RWPE2 (cell line): ENCODE results near the gene YARS2.

Experiments used
- ATAC-seq: fragments of 200-7000 bp; cut with Tn5 transposase; 3 replicates; pipeline ENCODE4 v1.9.1; 2021; ENCODE audit warnings: low read depth
- DNase-seq: peaks from one replicate; pipeline ENCODE4 v3.0.0-alpha.2; 2020; ENCODE audit warnings: low spot score
- H3K27ac ChIP-seq: fragments of 450-650 bp; 2 replicates; pipeline ENCODE4 v1.5.1; 2017; ENCODE audit warnings: mild to moderate bottlenecking; ENCODE audit not compliant: poor library complexity, severe bottlenecking
- H3K27me3 ChIP-seq: fragments of 250-450 bp; sonication (Bioruptor Pico); 2 replicates; pipeline ENCODE4 v1.5.1; 2021; ENCODE audit warnings: mild to moderate bottlenecking, moderate library complexity; ENCODE audit not compliant: insufficient read depth, poor library complexity, severe bottlenecking
- H3K36me3 ChIP-seq: fragments of 250-450 bp; sonication (Bioruptor Pico); 2 replicates; pipeline ENCODE4 v1.5.1; 2020; ENCODE audit warnings: low read depth, mild to moderate bottlenecking, moderate library complexity
- H3K4me1 ChIP-seq: fragments of 250-450 bp; sonication (Bioruptor Pico); 2 replicates; pipeline ENCODE4 v1.5.1; 2021; ENCODE audit warnings: mild to moderate bottlenecking, moderate library complexity; ENCODE audit not compliant: insufficient read depth, poor library complexity, severe bottlenecking
- H3K4me3 ChIP-seq: fragments of 250-450 bp; sonication (Bioruptor Pico); 2 replicates; pipeline ENCODE4 v1.5.1; 2021; ENCODE audit warnings: mild to moderate bottlenecking, moderate library complexity; ENCODE audit not compliant: severe bottlenecking
- H3K9me3 ChIP-seq: fragments of 250-450 bp; sonication (Bioruptor Pico); 2 replicates; pipeline ENCODE4 v1.5.1; 2021; ENCODE audit warnings: mild to moderate bottlenecking, moderate library complexity; ENCODE audit not compliant: severe bottlenecking
- CTCF ChIP-seq: fragments of 450-650 bp; IDR thresholded peaks from one replicate; pipeline ENCODE4 v1.5.1; 2017; ENCODE audit warnings: mild to moderate bottlenecking, moderate library complexity; ENCODE audit not compliant: poor library complexity, severe bottlenecking

Gene YARS2

GRCh38 chr12:32755654-32756475, at the start of gene YARS2:
TSS of gene YARS2 (minus strand) at chr12:32755897. CDS start at chr12:32755874, 23 bp downstream.
- peaks cover 34% of the 10 kb centered on the region for H3K36me3 ChIP-seq
- H3K27me3 ChIP-seq: no peaks in the 10 kb centered on the region
- no peaks in the 10 kb centered on the region for H3K9me3 ChIP-seq
- peak; percentile 84 for ATAC-seq
- peak within 1 kb of the TSS; percentile 93 for H3K27ac ChIP-seq
- H3K4me1 ChIP-seq: peaks cover 12% of the 10 kb centered on the region
- H3K4me3 ChIP-seq: peak within 1 kb of the TSS; percentile 90
- DNase-seq: peak; percentile 96
- TF ChIP-seq CTCF: peak; percentile 80

- no peaks in the 10 kb centered on the region for H3K4me1 ChIP-seq
- H3K9me3 ChIP-seq: no peaks in the 10 kb centered on the region
- no peak overlapping the region for H3K4me3 ChIP-seq
- no peak for ATAC-seq
- DNase-seq: no peak
- no peak for TF ChIP-seq CTCF
- peaks cover 31% of the 10 kb centered on the region for H3K36me3 ChIP-seq
- H3K27me3 ChIP-seq: no peaks in the 10 kb centered on the region
- H3K27ac ChIP-seq: no peak overlapping the region
Observed at GRCh38 chr12:32804301-32804700, 48.6 kb upstream of the YARS2 start.

GRCh38 chr12:32801269-32801980, 45.7 kb upstream of the YARS2 start:
- Histone ChIP-seq H3K4me1 (no peaks in the 10 kb centered on the region), H3K4me3 (no peak overlapping the region), H3K36me3 (peaks cover 35% of the 10 kb centered on the region), H3K27ac (no peak overlapping the region), H3K27me3 (no peaks in the 10 kb centered on the region), H3K9me3 (no peaks in the 10 kb centered on the region)
- no peak for TF ChIP-seq CTCF
- DNase-seq (no peak), ATAC-seq (no peak)

GRCh38 chr12:32794281-32794680, 38.6 kb upstream of the YARS2 start:
- ATAC-seq (no peak), DNase-seq (no peak)
- no peaks in the 10 kb centered on the region for H3K4me1 ChIP-seq
- H3K9me3 ChIP-seq: no peaks in the 10 kb centered on the region
- TF ChIP-seq CTCF: no peak
- no peak overlapping the region for H3K27ac ChIP-seq
- peaks cover 39% of the 10 kb centered on the region for H3K36me3 ChIP-seq
- no peaks in the 10 kb centered on the region for H3K27me3 ChIP-seq
- no peak overlapping the region for H3K4me3 ChIP-seq
